OCI-LY1 (cell line): Measurements from ENCODE around the gene ENOX2.

Experiments used
- CTCF ChIP-seq: fragments of 200-600 bp; sonication (generic), shearing (Covaris generic); IDR thresholded peaks from 2 replicates; pipeline ENCODE4 v1.5.1; 2017; ENCODE audit warnings: mild to moderate bottlenecking, antibody characterized with exemption, low read length, moderate library complexity, mixed read lengths
- EZH2 ChIP-seq: fragments of 200-600 bp; sonication (generic), shearing (Covaris generic); IDR thresholded peaks from 2 replicates; pipeline ENCODE4 v1.8.0; 2017; ENCODE audit warnings: borderline replicate concordance, mixed run types, mild to moderate bottlenecking, antibody characterized with exemption, low read length, moderate library complexity, mixed read lengths

GRCh38 chrX:130625386-130625785, 277.6 kb downstream of the ENOX2 start:
- TF ChIP-seq CTCF (no peak), EZH2 (no peak)
